Fibroblast of villous mesenchyme (primary cell): ENCODE results near the gene TINAGL1. TPM values are rescaled to one million over a fixed set of nuclear protein-coding genes. Genes with fewer than 3 reads are reported as not detected.
A peak's percentile ranks its signal among the peaks of the same experiment; 100 is the strongest.

Experiments used
- DNase-seq: peaks from one replicate; pipeline ENCODE4 v3.0.0-alpha.2; 2010; ENCODE audit warnings: low read depth
- H3K4me3 ChIP-seq: 2 replicates; pipeline ENCODE4 v1.5.1; 2011; ENCODE audit warnings: low read depth, mild to moderate bottlenecking, low read length
- total RNA-seq: library from RNA; depleted of rRNA; stranded (reverse); fragments of >200 nt; gene quantifications from 2 replicates; pipeline ENCODE4 v1.2.3, GENCODE V29; 2012
- TF ChIP-seq, protein P1 (sequence below): IDR thresholded peaks from 2 replicates; pipeline ENCODE4 v1.5.1; 2012; ENCODE audit warnings: low read depth, mild to moderate bottlenecking, low read length; ENCODE audit not compliant: insufficient read depth

TINAGL1 gene
- total RNA-seq, 1 donor, result 60.5 TPM

DNA sequence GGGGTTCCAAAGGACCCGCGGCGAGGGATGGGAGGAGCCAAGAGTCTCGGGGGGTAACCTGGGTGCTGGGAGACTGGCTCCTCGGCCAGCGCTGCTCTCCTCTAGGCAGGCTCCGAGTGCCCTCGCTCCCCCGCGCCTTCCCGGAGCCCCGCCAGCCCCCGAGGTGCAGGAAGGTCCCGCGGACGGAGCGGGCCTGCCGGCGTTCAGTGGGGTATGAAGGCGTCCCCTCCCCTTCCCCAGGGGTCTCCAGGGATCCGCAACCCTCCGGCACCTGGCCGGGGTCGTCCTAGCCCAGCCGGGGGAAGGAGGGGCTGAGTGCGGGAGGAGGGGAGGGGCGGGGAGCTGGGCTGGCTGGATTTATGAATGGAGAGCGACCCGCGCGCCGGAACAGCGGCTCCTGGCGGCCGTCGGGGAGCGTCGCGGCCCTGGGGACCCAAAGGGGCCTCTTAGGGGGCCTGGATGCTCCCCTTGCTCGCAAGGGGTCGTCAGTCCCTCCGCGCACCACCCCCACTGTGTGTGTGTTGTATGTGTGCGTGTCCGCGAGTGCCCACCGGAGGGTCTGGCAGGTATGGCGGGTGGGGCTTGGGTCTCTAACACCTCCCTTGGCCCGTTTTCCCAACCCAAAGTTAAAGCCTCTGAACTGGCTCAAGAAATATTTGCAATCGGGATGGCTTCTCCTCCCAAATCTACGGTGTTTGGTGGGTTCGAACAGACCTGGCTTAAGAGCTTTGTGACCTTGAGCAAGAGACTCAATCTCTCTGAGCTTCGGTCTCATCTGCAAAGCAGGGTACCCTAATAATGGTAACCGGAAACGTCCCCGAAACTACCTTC lies 41.8 kb downstream of the TINAGL1 start:
- TF ChIP-seq, protein P1, sequence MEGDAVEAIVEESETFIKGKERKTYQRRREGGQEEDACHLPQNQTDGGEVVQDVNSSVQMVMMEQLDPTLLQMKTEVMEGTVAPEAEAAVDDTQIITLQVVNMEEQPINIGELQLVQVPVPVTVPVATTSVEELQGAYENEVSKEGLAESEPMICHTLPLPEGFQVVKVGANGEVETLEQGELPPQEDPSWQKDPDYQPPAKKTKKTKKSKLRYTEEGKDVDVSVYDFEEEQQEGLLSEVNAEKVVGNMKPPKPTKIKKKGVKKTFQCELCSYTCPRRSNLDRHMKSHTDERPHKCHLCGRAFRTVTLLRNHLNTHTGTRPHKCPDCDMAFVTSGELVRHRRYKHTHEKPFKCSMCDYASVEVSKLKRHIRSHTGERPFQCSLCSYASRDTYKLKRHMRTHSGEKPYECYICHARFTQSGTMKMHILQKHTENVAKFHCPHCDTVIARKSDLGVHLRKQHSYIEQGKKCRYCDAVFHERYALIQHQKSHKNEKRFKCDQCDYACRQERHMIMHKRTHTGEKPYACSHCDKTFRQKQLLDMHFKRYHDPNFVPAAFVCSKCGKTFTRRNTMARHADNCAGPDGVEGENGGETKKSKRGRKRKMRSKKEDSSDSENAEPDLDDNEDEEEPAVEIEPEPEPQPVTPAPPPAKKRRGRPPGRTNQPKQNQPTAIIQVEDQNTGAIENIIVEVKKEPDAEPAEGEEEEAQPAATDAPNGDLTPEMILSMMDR, result peak; percentile 81
- peak; percentile 40 for DNase-seq
- H3K4me3 ChIP-seq, result peak overlapping the region; percentile 64

DNA sequence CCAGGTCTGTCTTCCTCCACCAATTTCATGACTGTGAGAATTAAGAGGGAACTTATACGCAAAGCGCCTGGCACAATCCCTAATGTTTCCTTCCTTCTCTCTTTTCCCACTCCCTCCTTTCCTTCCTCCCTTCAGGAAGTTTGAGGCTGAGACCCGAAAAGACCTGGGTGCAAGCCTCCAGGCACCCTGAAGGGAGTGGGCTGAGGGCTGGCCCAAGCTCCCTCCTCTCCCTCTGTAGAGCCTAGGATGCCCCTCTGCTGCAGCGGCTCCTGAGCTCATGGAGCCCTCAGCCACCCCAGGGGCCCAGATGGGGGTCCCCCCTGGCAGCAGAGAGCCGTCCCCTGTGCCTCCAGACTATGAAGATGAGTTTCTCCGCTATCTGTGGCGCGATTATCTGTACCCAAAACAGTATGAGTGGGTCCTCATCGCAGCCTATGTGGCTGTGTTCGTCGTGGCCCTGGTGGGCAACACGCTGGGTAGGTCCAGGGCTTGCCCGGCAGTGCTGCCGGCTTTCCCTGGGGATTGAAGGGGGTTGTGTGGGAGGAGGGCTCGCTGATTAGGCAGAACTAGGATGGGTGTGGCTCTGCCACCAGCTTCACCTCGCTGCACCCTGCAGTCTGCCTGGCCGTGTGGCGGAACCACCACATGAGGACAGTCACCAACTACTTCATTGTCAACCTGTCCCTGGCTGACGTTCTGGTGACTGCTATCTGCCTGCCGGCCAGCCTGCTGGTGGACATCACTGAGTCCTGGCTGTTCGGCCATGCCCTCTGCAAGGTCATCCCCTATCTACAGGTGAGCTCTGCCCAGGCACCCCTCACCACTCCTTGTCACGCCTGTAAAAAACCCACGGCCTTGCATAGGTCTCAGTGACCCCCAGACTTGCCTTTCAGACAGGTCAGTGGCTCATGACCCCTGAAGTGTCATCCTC lies 42.9 kb downstream of the TINAGL1 start:
- no peak for DNase-seq
- H3K4me3 ChIP-seq, result no peak overlapping the region
- TF ChIP-seq, protein P1, result no peak

DNA sequence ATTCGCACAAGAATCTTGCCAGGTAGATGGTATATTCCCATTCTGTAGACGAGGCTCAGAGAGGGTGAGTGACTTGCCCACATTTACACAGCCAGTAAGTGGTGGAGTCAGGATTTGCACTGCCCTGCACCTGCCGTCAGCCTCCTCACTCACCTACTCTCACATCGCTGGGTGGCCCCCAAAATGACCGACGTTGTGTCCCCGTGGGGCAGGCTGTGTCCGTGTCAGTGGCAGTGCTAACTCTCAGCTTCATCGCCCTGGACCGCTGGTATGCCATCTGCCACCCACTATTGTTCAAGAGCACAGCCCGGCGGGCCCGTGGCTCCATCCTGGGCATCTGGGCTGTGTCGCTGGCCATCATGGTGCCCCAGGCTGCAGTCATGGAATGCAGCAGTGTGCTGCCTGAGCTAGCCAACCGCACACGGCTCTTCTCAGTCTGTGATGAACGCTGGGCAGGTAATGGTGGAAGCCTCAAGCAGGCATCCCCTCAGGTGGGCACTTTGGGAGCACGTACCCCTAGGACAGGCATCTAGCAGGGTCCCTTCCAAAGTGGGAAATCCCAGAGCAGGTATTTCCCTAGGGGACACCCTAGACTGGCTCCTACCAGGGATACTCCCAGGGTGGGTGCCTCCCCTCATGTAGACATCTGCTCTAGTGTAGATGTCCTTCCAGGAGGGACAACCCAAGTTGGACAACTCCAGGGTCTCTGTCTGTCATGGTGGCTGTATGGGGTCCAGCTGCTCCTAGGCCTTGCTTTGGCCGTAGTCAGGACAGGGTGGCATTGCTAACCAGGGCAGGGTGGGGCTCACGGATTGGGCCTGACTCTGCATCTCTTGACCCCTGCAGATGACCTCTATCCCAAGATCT lies 44.5 kb downstream of the TINAGL1 start:
- DNase-seq, result no peak
- TF ChIP-seq, protein P1, result no peak
- H3K4me3 ChIP-seq, result no peak overlapping the region

DNA sequence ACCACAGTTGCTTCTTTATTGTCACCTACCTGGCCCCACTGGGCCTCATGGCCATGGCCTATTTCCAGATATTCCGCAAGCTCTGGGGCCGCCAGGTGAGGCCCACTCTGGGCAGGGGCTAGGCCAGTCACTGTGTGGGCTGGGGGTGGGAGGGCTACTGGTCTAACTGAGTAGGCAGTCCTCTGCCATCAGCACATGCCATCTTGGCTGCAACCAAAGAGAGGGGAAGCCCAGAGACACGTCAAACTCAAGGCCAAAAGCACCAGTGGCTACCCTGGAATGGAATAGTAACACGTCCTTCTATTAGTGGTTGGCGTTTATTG lies 45.1 kb downstream of the TINAGL1 start:
- no peak for DNase-seq
- H3K4me3 ChIP-seq, result no peak overlapping the region
- TF ChIP-seq, protein P1, result no peak

DNA sequence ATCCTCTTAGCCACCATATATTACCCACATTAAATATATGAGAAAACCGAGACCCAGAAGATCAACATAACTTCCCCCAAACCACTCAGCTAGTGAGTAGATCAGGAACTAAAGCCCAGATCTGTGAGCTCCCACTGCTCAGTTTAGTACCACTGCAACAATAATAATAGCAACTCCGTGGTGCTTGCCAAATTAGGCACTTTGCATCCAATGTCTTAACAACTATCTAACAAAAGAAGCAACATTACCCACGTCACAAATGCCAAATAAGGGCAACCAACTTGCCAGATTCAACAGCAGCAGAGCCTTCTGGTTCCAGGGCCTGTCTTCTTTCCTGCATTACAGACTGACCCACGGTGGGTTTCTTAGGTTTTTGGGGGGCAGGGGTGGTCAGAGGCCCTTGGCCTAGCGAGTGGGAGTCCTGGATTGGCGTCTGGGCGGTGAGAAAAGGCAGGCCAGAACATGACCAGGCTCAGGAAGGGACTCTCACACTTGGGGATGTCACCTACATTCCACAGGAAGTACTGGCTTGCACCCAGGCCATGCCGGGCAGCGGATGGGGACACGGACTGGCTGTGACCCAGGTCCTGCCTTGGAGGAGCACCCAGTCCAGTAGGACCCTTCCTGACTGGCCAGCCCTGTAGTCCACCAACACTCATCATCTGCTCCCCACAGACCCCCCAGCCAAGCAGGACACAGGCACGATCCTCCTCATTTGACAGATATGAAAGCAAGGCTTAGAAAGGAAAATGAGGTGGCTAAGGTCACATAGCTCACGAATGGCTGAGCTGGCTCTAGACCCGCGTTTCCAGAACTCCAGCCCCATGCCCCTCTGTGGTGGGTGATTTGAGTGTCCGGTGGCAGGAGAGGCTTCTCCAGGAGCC lies 45.8 kb downstream of the TINAGL1 start:
- TF ChIP-seq, protein P1, result no peak
- H3K4me3 ChIP-seq, result no peak overlapping the region
- DNase-seq, result no peak
